Thoracic aorta (tissue), 2 donors: ENCODE data around the gene ATRNL1. TPM values are rescaled to one million over a fixed set of nuclear protein-coding genes. Genes with fewer than 3 reads are reported as not detected.
"Not testable (repeated sequence)": the region's sequence is repeated elsewhere in the genome, so short reads cannot be mapped to it uniquely, and the experiment has no call there.

Experiments
- ATAC-seq: fragments of 150-250 bp; one replicate; pipeline ENCODE4 v1.8.0; 2017; ENCODE audit warnings: low read depth; ENCODE audit not compliant: insufficient number of reproducible peaks, low FRiP score
- DNase-seq: peaks from one replicate; pipeline ENCODE4 v3.0.0-alpha.2; 2020; ENCODE audit warnings: low spot score
- H3K27ac ChIP-seq, 2 donors: fragments of 200-600 bp; sonication (generic); 1 replicate in 1 of 2; 2 replicates in 1 of 2; pipeline ENCODE4 v1.5.1; 2016; ENCODE audit warnings: mild to moderate bottlenecking in 2 of 2, moderate library complexity in 2 of 2
- H3K27me3 ChIP-seq: fragments of 200-600 bp; sonication (generic); replicated peaks from 2 replicates; pipeline ENCODE4 v1.6.0; 2016; ENCODE audit warnings: mild to moderate bottlenecking; ENCODE audit not compliant: insufficient read depth
- H3K36me3 ChIP-seq: fragments of 200-600 bp; sonication (generic); one replicate; pipeline ENCODE4 v1.5.1; 2016
- H3K4me1 ChIP-seq, 2 donors: fragments of 200-600 bp; sonication (generic); 1 replicate in 1 of 2; 2 replicates in 1 of 2; pipeline versions ENCODE4 v1.5.1 to v1.6.0; 2016; ENCODE audit warnings: low read depth in 2 of 2, mild to moderate bottlenecking in 1 of 2; ENCODE audit not compliant: control insufficient read depth in 1 of 2
- H3K4me3 ChIP-seq: fragments of 200-600 bp; sonication (generic); 2 replicates; pipeline ENCODE4 v1.5.1; 2016; ENCODE audit warnings: mild to moderate bottlenecking
- H3K9me3 ChIP-seq: fragments of 200-600 bp; sonication (generic); 2 replicates; pipeline ENCODE4 v1.5.1; 2016
- total RNA-seq, 2 donors: library from RNA; depleted of rRNA; stranded (reverse); fragments of >200 nt; gene quantifications; one replicate each; pipeline versions ENCODE4 v1.1.0 to v1.2.3, GENCODE V29; 2016
- TF ChIP-seq, protein P1 (sequence below): fragments of 200-600 bp; sonication (generic); IDR thresholded peaks from one replicate; pipeline ENCODE4 v1.5.1; 2019; ENCODE audit warnings: antibody characterized with exemption

ATRNL1 gene
- total RNA-seq, 2 donors from 2014 or later = 24.6 to 57.4 TPM

DNA sequence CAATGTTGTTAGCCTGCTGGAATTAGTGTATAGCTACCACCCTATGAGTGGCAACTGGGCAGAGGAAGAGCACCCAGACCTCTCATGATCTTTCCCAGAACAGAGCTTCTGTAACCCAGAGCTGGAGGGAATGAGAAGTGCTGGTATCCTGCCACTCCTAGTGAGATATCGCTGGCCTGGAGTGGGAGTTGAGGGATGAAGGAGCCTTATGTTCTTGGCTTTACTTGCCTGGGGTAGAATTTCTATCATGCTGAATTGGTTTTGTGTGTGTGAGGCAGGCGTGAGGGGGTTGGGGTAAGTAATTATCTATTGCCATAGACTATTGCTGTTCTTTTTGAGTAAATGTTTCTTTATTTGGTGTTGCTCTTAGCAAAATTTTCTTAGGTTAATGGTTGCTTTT, 146.6 kb downstream of the ATRNL1 start:
- DNase-seq = no peak
- H3K4me1 ChIP-seq = no peaks in the 10 kb centered on the region
- H3K4me3 ChIP-seq = no peak overlapping the region
- H3K9me3 ChIP-seq = no peaks in the 10 kb centered on the region
- TF ChIP-seq, protein P1, sequence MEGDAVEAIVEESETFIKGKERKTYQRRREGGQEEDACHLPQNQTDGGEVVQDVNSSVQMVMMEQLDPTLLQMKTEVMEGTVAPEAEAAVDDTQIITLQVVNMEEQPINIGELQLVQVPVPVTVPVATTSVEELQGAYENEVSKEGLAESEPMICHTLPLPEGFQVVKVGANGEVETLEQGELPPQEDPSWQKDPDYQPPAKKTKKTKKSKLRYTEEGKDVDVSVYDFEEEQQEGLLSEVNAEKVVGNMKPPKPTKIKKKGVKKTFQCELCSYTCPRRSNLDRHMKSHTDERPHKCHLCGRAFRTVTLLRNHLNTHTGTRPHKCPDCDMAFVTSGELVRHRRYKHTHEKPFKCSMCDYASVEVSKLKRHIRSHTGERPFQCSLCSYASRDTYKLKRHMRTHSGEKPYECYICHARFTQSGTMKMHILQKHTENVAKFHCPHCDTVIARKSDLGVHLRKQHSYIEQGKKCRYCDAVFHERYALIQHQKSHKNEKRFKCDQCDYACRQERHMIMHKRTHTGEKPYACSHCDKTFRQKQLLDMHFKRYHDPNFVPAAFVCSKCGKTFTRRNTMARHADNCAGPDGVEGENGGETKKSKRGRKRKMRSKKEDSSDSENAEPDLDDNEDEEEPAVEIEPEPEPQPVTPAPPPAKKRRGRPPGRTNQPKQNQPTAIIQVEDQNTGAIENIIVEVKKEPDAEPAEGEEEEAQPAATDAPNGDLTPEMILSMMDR = no peak
- no peak overlapping the region for H3K27ac ChIP-seq
- ATAC-seq = no peak
- H3K36me3 ChIP-seq = no peaks in the 10 kb centered on the region
- H3K27me3 ChIP-seq = no peaks in the 10 kb centered on the region

DNA sequence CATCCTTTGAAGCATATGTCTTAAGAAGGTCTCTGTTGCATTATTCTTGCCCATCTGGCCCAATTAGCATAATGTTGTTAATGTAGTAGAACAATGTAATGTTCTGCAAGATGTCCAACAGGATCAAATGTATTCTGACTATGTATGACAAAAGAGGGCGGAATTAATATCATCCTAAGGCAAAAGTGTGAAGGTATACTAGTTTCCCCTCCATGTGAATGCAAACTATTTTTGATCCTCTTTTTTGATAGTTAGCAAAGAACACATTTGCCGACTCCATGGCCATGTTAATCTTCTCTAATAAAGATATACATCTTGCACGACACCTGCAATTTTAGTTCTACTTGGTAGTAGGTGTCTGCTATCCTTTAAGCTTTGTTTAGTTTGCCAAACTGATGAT, 157.6 kb downstream of the ATRNL1 start:
- no peaks in the 10 kb centered on the region for H3K4me1 ChIP-seq
- H3K9me3 ChIP-seq = peaks cover 5% of the 10 kb centered on the region
- ATAC-seq (no peak), DNase-seq (no peak)
- no peak overlapping the region for H3K4me3 ChIP-seq
- TF ChIP-seq, protein P1 = no peak
- no peaks in the 10 kb centered on the region for H3K36me3 ChIP-seq
- no peaks in the 10 kb centered on the region for H3K27me3 ChIP-seq
- H3K27ac ChIP-seq = no peak overlapping the region

DNA sequence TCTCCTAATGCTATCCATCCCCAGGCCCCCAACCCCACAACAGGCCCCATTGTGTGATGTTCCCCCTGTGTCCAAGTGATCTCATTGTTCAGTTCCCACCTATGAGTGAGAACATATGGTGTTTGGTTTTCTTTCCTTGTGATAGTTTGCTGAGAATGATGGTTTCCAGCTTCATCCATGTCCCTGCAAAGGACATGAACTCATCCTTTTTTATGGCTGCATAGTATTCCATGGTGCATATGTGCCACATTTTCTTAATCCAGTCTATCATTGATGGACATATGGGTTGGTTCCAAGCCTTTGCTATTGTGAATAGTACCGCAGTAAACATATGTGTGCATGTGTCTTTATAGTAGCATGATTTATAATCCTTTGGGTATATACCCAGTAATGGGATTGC, 160.6 kb downstream of the ATRNL1 start:
- H3K4me3 ChIP-seq, ATAC-seq, H3K9me3 ChIP-seq, H3K27ac ChIP-seq, H3K27me3 ChIP-seq, DNase-seq, H3K4me1 ChIP-seq, H3K36me3 ChIP-seq: not testable (repeated sequence)

DNA sequence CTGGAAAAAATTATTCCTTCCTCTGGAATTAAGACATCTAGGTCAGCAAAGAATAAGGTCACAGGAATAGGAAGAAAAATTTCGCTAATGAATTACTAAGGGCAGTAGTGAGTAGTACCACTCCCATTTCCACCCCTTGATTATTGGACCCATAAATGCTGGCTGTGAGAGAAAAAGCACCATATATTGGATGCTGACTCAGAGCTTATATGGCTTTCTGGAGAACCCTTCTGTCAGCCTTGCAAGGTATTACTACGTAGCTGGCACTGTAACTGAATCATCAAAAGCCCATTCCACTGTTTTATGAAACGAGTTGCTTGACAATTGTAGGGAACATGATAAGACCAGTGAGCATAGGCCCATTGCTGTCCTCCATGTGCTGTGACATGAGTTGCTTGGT, 179.3 kb downstream of the ATRNL1 start:
- H3K27me3 ChIP-seq = no peaks in the 10 kb centered on the region
- no peaks in the 10 kb centered on the region for H3K4me1 ChIP-seq
- ATAC-seq (no peak), DNase-seq (no peak)
- H3K9me3 ChIP-seq = no peaks in the 10 kb centered on the region
- TF ChIP-seq, protein P1 = no peak
- no peak overlapping the region for H3K27ac ChIP-seq
- no peaks in the 10 kb centered on the region for H3K36me3 ChIP-seq
- no peak overlapping the region for H3K4me3 ChIP-seq

DNA sequence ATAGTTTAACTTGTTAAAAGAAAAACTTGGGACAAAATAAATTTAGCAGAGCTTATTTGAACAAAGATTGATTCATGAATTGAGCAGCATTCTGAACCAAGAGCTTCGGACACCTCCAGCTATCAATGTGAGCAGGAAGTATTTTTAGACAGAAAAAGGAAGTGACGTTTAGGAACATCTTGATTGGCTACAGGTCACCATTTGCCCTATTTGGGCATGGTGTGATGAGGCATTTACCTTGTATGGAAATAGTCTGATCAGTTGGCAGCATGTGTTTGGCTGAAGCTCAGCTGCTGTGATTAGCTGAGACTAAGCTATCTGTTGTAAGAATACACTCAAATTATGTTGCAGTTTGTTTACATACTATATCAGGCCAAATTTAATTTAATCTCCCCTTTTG, 185.1 kb downstream of the ATRNL1 start:
- Histone ChIP-seq H3K9me3 (no peaks in the 10 kb centered on the region), H3K4me1 (no peaks in the 10 kb centered on the region), H3K27me3 (no peaks in the 10 kb centered on the region), H3K27ac (no peak overlapping the region), H3K36me3 (no peaks in the 10 kb centered on the region), H3K4me3 (no peak overlapping the region)
- ATAC-seq = no peak
- TF ChIP-seq, protein P1 = no peak
- DNase-seq = no peak

DNA sequence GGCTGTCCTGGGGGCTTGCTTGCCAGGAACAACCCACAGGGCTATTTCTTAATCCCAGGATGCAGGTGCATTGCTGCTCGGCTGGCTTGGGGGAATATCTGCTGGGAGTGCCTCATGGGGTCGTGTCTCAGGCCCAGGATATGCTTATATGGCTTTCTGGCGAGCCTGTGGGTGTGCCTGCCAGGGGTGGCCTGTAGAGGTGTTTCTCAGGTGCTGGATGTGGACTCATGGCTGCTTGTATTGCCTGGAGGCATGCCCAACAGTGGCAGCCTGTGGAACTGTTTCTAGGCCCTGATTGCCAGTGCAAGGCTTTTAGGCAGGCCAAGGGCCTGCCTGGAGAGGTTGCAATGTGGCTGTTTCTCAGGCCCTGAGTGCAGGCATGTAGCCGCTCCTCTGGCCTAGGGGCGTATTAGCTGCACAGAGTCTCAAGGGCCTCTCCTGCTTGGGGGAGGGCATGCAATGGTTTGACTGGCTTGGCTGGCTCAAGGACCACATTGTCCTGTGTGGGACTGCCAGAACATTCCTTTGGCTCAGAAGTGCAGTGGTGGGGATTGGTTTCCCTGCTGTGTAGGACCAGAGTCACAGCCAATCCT, 202.1 kb downstream of the ATRNL1 start:
- TF ChIP-seq, protein P1 = no peak
- Histone ChIP-seq H3K36me3 (no peaks in the 10 kb centered on the region), H3K4me1 (no peaks in the 10 kb centered on the region), H3K27me3 (no peaks in the 10 kb centered on the region), H3K9me3 (peaks cover 15% of the 10 kb centered on the region), H3K4me3 (no peak overlapping the region), H3K27ac (no peak overlapping the region)
- DNase-seq (no peak), ATAC-seq (no peak)
